Ovary (tissue), 9 donors: ENCODE results near the gene HBA1. TPM values are rescaled to one million over a fixed set of nuclear protein-coding genes. Genes with fewer than 3 reads are reported as not detected.
"Not testable (repeated sequence)": the region's sequence is repeated elsewhere in the genome, so short reads cannot be mapped to it uniquely, and the experiment has no call there.

Experiments
- DNase-seq, 5 donors: peaks; one replicate each; pipeline ENCODE4 v3.0.0-alpha.2; 2019 to 2020
- H3K27ac ChIP-seq, 2 donors: fragments of 200-600 bp; one replicate each; pipeline versions ENCODE4 v1.5.1 to v1.8.0; 2019 to 2022
- H3K27me3 ChIP-seq: fragments of 200-600 bp; one replicate; pipeline ENCODE4 v1.8.0; 2022
- H3K36me3 ChIP-seq: fragments of 200-600 bp; sonication (generic); one replicate; pipeline ENCODE4 v1.5.1; 2019
- H3K4me1 ChIP-seq: one replicate; pipeline ENCODE4 v1.8.1; 2013; ENCODE audit warnings: mild to moderate bottlenecking, moderate library complexity; ENCODE audit not compliant: insufficient read depth
- H3K4me3 ChIP-seq: fragments of 200-600 bp; sonication (generic); one replicate; pipeline ENCODE4 v1.5.1; 2017
- H3K9me3 ChIP-seq, 2 donors: fragments of 200-600 bp in 1 of 2; sonication (generic) in 1 of 2; one replicate each; pipeline versions ENCODE4 v1.5.1 to v1.8.1; 2013 to 2019; ENCODE audit warnings: mild to moderate bottlenecking in 1 of 2, moderate library complexity in 1 of 2
- CTCF ChIP-seq, 3 donors: fragments of 450-650 bp in 2 of 3; fragments of 200-600 bp in 1 of 3; IDR thresholded peaks; one replicate each; pipeline versions ENCODE4 v1.5.1 to v1.8.0; 2016 to 2022; ENCODE audit warnings: antibody characterized with exemption in 3 of 3, mild to moderate bottlenecking in 1 of 3
- EP300 ChIP-seq: sonication (generic); formaldehyde crosslinking; IDR thresholded peaks from one replicate; pipeline ENCODE4 v1.6.1; 2017; ENCODE audit warnings: antibody characterized with exemption
- POLR2A ChIP-seq: fragments of 450-650 bp; IDR thresholded peaks from one replicate; pipeline ENCODE4 v1.6.1; 2017; ENCODE audit warnings: antibody characterized with exemption, mild to moderate bottlenecking, moderate library complexity
- WGBS, 3 donors: extraction: QIAGEN DNeasy Blood & Tissue Kit in 1 of 3; methylation state at CpG; one replicate each; pipeline versions ENCODE4 v1.1.5 to v1.1.7; 2013 to 2017; 5-methylcytosine and 5-hydroxymethylcytosine counted together
- intact Hi-C, 4 donors: fragments of 100-400 bp; cut with DNase I; formaldehyde crosslinking; loops; one replicate each; pipeline versions ENCODE4 v1.11.0 to v1.15.1; 2022 to 2023
- polyA plus RNA-seq, 2 donors: library from polyadenylated mRNA; stranded (reverse); fragments of 200-250 nt in 1 of 2; fragments of 350-450 nt in 1 of 2; fragmentation: Illumina TruSeq in 1 of 2; extraction: RNeasy Lipid Tissue Mini Kit (QIAGEN cat#74804) in 1 of 2; gene quantifications; one replicate each; pipeline ENCODE4 v1.2.3, GENCODE V29; 2013 to 2014
- total RNA-seq, 7 donors: library from RNA; depleted of rRNA in 2 of 7; stranded (reverse); fragments of >200 nt in 2 of 7; fragmentation: NEBNext Ultra II Directional in 3 of 7; extraction: Animal tissue kit (Norgen Biotek cat#: 25700) in 3 of 7; gene quantifications; one replicate each; pipeline versions ENCODE4 v1.1.0 to v1.2.4, GENCODE V29; 2016 to 2023
- donor health status: DM: no; HTN: no; CAD: no; lungs with moderate emphysema.
- donor health status: DM: no; HTN: no; CAD: no.
- donor health status: Bipolar disorder and iron deficiency.
- donor health status: DM: yes; HTN: yes; CAD: no.
- donor health status: DM: no; HTN: no; CAD: no.
- donor health status: DM: yes; HTN: yes; CAD: no.

Gene HBA1
- total and polyA plus RNA-seq, 9 donors: 0.50 to 206 (median 32.9) TPM

DNA sequence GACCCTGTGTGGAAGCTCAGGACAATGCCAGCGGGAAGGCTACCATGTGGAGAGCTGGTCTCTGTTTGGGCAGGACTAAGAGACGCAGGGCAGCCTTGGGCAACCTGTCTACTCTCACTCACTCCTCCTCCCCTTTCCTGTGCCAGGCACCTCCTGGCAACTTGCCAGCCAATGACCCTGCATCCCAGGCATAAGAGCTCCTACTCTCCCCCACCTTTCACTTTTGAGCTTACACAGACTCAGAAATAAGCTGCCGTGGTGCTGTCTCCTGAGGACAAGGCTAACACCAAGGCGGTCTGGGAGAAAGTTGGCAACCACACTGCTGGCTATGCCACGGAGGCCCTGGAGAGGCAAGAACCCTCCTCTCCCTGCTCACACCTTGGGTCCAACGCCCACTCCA lies 8.1 kb upstream of the HBA1 start:
- Histone ChIP-seq H3K9me3 (no peaks in the 10 kb centered on the region), H3K4me3 (no peak overlapping the region), H3K4me1 (peaks cover 8% of the 10 kb centered on the region), H3K27ac (no peak overlapping the region), H3K36me3 (no peaks in the 10 kb centered on the region), H3K27me3 (no peaks in the 10 kb centered on the region)
- TF ChIP-seq CTCF (IDR thresholded peaks at IDR 0.05) (no peak), POLR2A (no peak), EP300 (no peak)
- intact Hi-C loops: no loop called here
- WGBS, 3 donors: 42 to 43% (median 42%) methylated on average over 6 of the region's 6 CpGs
- no peak for DNase-seq

DNA sequence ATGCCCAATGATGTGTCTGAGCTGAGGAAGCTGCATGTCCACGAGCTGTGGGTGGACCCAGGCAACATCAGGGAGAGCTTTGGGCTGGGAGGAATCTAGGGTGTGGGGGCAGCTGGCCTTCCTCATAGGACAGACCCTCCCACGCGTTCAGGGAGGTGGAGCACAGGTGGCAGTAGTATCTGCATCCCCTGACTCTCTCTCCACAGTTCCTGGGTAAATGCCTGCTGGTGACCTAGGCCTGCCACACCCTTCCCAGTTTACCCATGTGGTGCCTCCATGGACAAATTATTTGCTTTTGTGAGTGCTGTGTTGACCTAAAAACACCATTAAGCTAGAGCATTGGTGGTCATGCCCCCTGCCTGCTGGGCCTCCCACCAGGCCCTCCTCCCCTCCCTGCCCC lies 7.5 kb upstream of the HBA1 start:
- Histone ChIP-seq H3K9me3 (no peaks in the 10 kb centered on the region), H3K36me3 (no peaks in the 10 kb centered on the region), H3K27me3 (no peaks in the 10 kb centered on the region), H3K27ac (no peak overlapping the region), H3K4me1 (peaks cover 8% of the 10 kb centered on the region), H3K4me3 (no peak overlapping the region)
- DNase-seq: no peak
- intact Hi-C loops: no loop called here
- TF ChIP-seq EP300 (no peak), CTCF (IDR thresholded peaks at IDR 0.05) (no peak), POLR2A (no peak)
- WGBS, 3 donors: 32 to 36% (median 33%) methylated on average over 3 of the region's 3 CpGs

DNA sequence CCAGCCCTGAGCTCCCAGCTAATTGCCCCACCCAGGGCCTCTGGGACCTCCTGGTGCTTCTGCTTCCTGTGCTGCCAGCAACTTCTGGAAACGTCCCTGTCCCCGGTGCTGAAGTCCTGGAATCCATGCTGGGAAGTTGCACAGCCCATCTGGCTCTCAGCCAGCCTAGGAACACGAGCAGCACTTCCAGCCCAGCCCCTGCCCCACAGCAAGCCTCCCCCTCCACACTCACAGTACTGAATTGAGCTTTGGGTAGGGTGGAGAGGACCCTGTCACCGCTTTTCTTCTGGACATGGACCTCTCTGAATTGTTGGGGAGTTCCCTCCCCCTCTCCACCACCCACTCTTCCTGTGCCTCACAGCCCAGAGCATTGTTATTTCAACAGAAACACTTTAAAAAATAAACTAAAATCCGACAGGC lies 6.4 kb upstream of the HBA1 start:
- H3K9me3 ChIP-seq, H3K4me3 ChIP-seq, H3K36me3 ChIP-seq, H3K27ac ChIP-seq, H3K27me3 ChIP-seq, intact Hi-C loops, H3K4me1 ChIP-seq: not testable (repeated sequence)
- DNase-seq: peak in 2 of 5 donors; percentile 44 to 61
- 1 to 5% (median 2%) methylated on average over 5 of the region's 5 CpGs for WGBS, 3 donors

GRCh38 chr16:170788-171187 lies 5.7 kb upstream of the HBA1 start:
- no peaks in the 10 kb centered on the region for H3K36me3 ChIP-seq
- peaks cover 2% of the 10 kb centered on the region for H3K27me3 ChIP-seq
- no peak overlapping the region for H3K4me3 ChIP-seq
- peaks cover 4% of the 10 kb centered on the region for H3K4me1 ChIP-seq
- H3K9me3 ChIP-seq: no peaks in the 10 kb centered on the region
- WGBS, 3 donors: 0 to 75% (median 43%) methylated on average over 1 of the region's 1 CpG
- H3K27ac ChIP-seq: no peak overlapping the region
- TF ChIP-seq CTCF (IDR thresholded peaks at IDR 0.05) (no peak), POLR2A (no peak), EP300 (no peak)
- intact Hi-C loops: no loop called here
- DNase-seq: no peak

DNA sequence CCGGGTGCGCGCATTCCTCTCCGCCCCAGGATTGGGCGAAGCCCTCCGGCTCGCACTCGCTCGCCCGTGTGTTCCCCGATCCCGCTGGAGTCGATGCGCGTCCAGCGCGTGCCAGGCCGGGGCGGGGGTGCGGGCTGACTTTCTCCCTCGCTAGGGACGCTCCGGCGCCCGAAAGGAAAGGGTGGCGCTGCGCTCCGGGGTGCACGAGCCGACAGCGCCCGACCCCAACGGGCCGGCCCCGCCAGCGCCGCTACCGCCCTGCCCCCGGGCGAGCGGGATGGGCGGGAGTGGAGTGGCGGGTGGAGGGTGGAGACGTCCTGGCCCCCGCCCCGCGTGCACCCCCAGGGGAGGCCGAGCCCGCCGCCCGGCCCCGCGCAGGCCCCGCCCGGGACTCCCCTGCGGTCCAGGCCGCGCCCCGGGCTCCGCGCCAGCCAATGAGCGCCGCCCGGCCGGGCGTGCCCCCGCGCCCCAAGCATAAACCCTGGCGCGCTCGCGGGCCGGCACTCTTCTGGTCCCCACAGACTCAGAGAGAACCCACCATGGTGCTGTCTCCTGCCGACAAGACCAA lies 4.0 kb upstream of the HBA1 start, which contains the start of gene HBA2:
HBA2 (plus strand) TSS at position 503 of the 568 bp plus-strand sequence; CDS start at position 540, 37 bp downstream.
- H3K27ac ChIP-seq, intact Hi-C loops, H3K36me3 ChIP-seq, H3K4me1 ChIP-seq, H3K9me3 ChIP-seq, DNase-seq, H3K27me3 ChIP-seq, H3K4me3 ChIP-seq: not testable (repeated sequence)
- no CpG with 5 or more reads among the region's 74 CpGs for WGBS, 3 donors

DNA sequence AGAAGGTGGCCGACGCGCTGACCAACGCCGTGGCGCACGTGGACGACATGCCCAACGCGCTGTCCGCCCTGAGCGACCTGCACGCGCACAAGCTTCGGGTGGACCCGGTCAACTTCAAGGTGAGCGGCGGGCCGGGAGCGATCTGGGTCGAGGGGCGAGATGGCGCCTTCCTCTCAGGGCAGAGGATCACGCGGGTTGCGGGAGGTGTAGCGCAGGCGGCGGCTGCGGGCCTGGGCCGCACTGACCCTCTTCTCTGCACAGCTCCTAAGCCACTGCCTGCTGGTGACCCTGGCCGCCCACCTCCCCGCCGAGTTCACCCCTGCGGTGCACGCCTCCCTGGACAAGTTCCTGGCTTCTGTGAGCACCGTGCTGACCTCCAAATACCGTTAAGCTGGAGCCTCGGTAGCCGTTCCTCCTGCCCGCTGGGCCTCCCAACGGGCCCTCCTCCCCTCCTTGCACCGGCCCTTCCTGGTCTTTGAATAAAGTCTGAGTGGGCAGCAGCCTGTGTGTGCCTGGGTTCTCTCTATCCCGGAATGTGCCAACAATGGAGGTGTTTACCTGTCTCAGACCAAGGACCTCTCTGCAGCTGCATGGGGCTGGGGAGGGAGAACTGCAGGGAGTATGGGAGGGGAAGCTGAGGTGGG lies 3.1 kb upstream of the HBA1 start:
- H3K4me3 ChIP-seq, H3K9me3 ChIP-seq, intact Hi-C loops, H3K36me3 ChIP-seq, H3K27ac ChIP-seq, H3K27me3 ChIP-seq, H3K4me1 ChIP-seq, DNase-seq: not testable (repeated sequence)
- WGBS, 3 donors: 1 to 8% (median 7%) methylated on average over 10 to 26 of the region's 44 CpGs

- H3K27me3 ChIP-seq, H3K9me3 ChIP-seq, intact Hi-C loops, H3K27ac ChIP-seq, H3K4me1 ChIP-seq, H3K4me3 ChIP-seq, H3K36me3 ChIP-seq: not testable (repeated sequence)
- WGBS, 3 donors: 8 to 11% (median 8%) methylated on average over 6 to 9 of the region's 13 CpGs
- DNase-seq: peak in 1 of 5 donors; percentile 28
Measured at GRCh38 chr16:173928-174769, 2.3 kb upstream of the HBA1 start.
